GM18508 (cell line): ENCODE measurements around the gene ELAVL1.

Experiments used
- ATAC-seq: cut with Tn5 transposase; IDR thresholded peaks from one replicate; pipeline ENCODE4 v1.9.1; 2021; ENCODE audit warnings: moderate number of reproducible peaks; ENCODE audit not compliant: insufficient read depth, unreplicated experiment

The ELAVL1 gene

DNA sequence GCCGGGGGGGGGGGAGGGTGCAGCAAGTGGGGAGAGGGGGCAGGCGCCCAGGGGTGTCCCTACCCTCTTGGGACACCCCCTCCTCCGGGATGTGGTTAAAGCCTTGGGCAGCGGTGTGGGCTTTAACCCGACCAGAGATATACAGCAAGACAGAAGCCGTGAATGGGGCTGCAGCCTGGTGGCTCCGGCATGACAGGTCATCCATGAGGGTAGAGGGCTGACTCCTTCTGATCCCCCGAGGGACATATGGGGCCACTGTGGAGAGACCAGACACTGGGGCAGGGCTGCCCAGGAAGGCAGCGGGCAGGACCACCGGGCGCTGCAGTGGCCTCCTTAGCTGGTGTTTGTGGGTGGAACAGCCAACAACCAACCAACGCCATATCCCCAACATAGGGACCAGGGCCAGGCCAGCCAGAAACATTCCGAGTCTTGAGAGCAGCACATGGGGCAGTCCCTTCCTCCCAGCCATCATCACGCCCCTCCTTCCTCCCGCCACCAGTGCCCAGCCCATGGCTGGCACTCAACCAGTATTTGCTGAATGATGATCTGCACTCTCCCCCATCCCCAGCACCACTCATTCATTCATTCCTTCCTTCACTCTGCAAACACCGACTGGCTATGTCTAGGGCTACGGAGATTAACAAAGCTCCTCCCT lies 18.2 kb downstream of the ELAVL1 start:
- ATAC-seq = no peak

GRCh38 chr19:7986321-7987113 lies 18.9 kb downstream of the ELAVL1 start:
- ATAC-seq = no peak

GRCh38 chr19:7985481-7985911 lies 19.9 kb downstream of the ELAVL1 start:
- ATAC-seq = no peak

DNA sequence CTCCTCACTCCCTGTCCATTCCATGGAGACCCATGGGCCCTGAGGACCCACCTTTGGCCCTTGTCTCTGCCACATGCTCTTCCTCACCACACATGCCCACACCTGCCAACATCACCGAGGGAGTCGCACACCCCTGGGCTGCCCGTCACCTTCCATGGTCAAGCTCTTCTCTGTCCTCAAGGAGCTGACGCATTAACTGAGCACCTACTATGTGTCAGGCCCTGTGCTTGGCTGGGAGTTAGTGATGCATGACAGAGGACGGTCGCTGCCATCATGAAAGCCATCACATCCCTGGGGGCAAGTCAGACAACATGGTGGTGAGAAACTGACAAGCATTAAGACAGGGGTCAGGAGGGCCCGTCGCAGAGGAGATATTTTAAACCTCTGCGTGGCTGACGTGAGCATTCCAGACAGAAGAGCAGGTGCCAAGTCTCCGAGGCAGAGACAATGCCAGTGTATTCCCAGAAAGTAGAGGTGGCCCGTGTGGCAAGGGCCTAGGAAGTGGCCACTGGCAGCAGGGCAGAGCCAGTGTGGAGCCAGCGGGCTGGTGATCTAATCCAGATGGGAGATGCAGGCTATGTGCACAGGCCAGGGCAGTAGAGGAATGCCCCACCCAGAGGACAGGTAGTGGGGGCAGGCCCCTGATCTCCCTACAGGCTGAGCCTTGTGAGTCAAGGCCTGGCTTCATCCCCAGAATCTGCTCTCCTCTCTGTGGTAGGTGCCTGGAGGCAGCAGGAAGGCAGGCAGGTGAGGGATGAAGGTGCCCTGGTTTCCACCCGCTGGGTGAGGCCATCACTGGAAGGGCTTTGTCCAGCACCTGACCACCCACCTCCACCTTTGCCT lies 21.2 kb downstream of the ELAVL1 start:
- no peak for ATAC-seq

DNA sequence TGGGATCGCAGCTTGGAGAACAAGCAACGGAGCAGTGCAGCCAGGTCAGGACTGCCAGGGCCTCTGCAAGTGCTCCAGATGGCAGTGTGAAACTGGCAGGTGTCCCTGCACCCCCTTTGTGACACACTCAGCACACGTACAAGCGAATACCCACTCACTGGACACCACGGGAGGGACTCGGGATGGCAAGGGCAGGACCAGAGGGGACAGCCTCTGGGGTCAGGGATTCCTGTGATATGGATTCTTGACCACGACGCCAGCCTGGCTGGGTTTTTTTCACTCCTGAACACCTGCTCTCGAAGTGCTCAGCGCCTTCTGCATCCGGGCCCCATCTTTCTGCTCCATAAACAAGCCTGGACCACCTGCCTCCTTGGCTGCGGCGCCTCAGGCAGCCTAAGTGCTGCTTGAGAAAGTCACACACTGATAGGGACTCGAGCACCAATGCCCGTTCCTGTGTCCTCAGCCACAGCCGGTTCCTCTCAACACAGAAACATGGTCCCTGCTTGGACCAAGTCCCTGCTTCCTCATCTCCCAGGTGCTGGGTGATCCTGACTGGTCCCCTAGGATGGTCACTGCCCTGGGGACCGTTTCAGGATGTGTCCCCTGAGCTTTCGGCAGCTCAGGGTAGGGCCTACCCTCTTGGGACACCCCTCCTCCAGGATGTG lies 22.0 kb downstream of the ELAVL1 start:
- no peak for ATAC-seq

- ATAC-seq = no peak
Measured at GRCh38 chr19:7982651-7983099, 22.8 kb downstream of the ELAVL1 start.

DNA sequence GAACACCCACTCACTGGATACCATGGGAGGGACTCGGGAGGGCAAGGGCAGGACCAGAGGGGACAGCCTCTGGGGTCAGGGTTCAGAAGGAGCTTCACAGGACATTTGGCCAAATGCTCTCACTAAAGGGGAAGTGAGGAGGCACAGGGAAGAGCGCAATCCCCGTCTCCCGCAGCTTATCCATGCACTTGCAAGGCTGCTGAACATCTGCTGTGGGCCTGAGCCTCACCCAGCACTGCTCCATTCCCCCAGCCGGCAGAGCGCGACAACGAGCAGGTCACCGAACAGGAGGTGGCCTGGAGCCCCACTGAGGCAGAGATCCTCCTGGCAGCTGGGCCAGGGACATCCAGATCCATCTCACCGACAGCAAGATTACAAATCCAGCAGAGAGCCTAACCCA lies 23.3 kb downstream of the ELAVL1 start:
- no peak for ATAC-seq

- ATAC-seq = no peak
Measured at GRCh38 chr19:7981661-7982060, 23.8 kb downstream of the ELAVL1 start.

GRCh38 chr19:7981199-7981598 lies 24.2 kb downstream of the ELAVL1 start:
- no peak for ATAC-seq

GRCh38 chr19:7980635-7981121 lies 24.8 kb downstream of the ELAVL1 start:
- no peak for ATAC-seq

- no peak for ATAC-seq
Measured at GRCh38 chr19:7980168-7980567, 25.3 kb downstream of the ELAVL1 start.

DNA sequence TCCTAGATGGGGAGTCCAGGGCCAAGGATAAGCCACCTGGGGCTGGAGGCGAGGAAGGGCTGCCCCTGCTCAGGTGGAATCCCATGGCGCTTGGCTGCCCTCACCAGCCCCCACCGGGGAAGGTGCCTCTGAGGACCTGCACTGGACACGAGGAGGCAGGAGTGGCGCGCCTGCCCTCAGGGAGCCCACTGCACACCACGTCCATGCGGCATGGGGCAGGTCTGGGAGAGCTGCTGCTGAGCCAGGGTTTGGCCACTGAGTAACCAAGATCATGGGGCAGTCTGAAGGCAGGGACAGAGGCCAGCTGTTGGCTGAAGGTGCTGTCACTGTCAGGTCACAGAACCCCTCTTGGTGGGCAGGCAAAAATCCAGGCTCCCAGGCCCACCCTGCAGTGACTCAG lies 25.9 kb downstream of the ELAVL1 start:
- ATAC-seq = no peak

GRCh38 chr19:7979011-7979410 lies 26.4 kb downstream of the ELAVL1 start:
- no peak for ATAC-seq

GRCh38 chr19:7978179-7978825 lies 27.1 kb downstream of the ELAVL1 start:
- ATAC-seq = no peak

DNA sequence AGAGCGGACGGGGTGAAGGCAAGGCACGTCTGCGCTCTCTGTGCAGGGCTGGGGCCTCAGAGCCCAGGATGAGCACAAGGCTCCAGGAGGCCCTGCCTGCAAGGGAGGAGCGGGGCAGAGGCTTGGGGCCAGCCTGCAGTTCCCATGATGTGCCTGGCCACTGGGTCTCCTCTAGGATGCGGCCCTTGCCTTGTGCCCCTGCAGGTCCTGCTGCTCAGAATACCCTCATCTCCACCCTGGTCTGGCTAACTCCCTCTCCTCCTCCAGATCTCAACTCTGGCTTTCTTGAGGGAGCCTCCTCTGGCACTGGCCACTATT lies 27.8 kb downstream of the ELAVL1 start:
- ATAC-seq = no peak

- ATAC-seq = no peak
Measured at GRCh38 chr19:7977021-7977722, 28.3 kb downstream of the ELAVL1 start.

DNA sequence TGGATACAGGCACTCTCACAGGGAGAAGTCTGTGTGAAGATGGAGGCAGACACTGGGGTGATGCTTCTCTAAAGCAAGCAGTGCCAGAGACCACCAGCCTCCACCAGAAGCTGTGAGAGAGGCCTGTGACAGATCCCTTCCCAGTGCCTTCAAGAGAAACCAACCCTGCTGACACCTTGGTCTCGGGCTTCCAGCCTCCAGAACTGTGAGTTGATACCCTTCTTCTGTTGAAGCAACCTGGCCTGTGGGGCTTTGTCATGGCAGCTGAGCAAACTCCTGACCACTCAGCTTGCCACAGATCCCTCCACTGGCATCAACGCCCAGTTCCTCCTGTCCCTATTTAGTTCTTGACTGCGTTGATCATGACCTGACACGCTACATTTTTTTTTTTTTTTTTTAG lies 29.0 kb downstream of the ELAVL1 start:
- ATAC-seq = no peak

DNA sequence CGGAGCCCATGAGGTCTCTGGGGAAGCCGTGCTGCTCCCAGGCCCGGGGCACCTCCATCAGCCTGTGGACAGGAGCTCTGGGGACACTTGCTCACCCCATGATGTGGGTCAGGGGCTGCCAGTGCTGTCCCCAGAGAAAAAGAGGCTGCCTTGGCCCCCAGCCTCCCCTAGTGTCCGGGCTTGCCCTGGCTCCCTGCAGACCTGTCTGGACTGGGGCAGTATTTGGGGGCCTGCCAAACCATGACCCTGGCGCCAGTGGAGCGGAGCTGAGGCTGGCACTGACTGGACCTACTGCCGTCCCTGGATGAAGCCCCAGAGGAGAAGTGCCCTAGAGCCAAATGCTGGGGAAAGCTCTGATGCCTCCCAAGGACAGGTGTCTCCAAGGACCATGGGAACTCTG lies 30.4 kb downstream of the ELAVL1 start:
- no peak for ATAC-seq

DNA sequence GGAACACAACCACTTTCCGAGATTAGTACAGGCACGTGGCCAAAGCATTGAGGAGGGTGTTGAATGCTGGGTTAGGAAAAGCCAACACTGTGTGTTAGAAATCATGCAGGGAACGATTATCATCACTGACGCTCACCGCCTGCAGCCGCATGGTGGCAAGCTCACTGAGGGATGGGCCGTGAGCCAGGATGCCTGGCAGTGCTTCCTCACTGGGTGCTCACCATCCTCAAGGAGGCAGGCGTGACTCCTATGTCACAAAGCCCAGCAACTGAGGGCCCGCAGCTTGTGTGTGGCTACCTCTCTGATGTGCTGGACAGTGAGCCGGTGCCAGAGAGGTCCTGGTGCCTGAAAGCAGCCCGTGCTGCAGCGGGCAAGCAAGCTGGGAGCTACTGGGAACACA lies 31.6 kb downstream of the ELAVL1 start:
- ATAC-seq = no peak
